Measurements from ENCODE around the gene LEO1.
A peak's percentile ranks its signal among the peaks of the same experiment; 100 is the strongest.
"Not testable (repeated sequence)": the region's sequence is repeated elsewhere in the genome, so short reads cannot be mapped to it uniquely, and the experiment has no call there.

The LEO1 gene

DNA sequence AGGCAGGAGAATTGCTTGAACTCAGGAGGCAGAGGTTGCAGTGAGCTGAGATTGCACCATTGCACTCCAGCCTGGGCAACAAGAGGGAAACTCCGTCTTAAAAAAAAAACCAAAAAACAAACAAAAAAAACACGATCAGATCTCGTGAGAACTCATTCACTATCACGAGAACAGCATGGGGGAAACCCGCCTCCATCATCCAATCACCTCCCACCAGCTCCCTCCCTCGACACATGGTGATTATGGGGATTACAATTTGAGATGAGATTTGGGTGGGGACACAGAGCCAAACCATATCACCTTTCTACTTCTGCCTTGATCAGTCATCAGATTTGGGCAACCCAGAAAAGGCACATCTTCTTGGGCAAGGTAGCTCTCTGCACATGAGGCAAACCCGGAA, 31.5 kb upstream of the LEO1 start:
- DNase-seq: not testable (repeated sequence)

DNA sequence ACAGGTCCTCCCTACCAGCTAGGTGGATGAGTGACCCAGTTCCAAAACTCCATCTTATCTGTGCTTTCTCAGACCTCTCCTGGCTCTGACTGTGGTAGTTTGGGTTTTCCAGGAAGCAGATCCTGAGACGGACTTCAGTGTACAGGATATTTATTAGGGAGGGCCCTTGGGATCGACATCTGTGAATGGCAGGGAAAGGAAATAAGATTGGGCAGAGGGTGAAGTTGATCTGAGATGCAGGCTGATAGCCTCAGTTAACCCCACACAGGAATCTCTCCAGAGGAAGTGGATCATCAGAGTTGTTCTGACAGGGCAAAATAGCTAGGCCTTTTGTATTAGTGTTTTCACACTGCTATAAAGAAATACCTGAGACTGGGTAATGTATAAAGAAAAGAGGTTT, 30.8 kb upstream of the LEO1 start:
- DNase-seq: no peak

DNA sequence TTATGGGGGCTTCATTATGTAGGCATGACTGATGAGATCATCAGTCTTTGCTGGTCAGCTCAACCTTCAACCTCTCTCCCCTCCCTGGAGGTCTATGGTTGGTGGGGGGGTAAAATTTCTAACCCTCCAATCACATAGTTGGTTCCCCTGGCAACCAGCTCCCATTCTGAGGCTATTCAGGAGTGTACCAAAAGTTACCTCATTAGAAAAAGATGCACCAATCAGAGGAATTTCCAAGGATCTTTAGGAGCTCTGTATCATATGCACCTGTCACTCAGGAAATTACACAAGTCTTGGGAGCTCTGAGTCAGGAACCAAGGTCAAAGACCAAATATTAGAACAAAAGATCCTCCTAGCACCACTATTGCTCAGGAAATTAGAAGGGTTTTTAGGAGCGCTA, 21.4 kb upstream of the LEO1 start:
- no peak for DNase-seq

DNA sequence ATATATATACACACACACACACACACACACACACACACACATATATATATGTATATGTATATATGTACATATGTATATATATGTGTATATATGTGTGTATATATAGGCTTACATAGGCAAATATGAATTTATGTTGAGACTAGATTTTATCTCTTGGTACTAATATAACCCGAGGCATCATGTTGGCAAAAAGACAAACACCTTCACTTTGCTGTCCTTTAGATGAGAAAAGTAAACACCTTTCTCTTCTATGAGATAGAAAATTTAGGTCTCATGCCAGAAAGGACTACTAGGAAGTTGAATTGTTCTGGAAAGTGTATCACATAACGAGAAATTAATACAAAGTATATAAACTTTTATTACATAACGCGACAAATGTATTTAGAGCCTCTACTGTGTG, 19.6 kb upstream of the LEO1 start:
- DNase-seq: no peak

DNA sequence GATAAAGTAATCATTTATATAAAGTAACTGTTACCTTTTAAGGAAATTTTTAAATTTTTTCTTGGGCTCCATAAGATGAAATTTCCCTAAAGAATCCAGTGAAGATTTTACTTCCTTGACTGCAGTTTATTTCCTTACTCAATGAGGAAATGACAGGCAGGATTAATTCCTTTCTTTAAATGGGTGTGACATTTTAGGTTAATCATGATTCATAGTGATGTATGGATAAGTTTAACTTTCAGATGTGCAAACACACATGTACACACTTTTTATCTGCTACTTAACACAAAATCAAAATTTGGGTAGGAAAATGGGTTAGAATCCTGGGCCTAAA, 11.2 kb upstream of the LEO1 start:
- DNase-seq: no peak

DNA sequence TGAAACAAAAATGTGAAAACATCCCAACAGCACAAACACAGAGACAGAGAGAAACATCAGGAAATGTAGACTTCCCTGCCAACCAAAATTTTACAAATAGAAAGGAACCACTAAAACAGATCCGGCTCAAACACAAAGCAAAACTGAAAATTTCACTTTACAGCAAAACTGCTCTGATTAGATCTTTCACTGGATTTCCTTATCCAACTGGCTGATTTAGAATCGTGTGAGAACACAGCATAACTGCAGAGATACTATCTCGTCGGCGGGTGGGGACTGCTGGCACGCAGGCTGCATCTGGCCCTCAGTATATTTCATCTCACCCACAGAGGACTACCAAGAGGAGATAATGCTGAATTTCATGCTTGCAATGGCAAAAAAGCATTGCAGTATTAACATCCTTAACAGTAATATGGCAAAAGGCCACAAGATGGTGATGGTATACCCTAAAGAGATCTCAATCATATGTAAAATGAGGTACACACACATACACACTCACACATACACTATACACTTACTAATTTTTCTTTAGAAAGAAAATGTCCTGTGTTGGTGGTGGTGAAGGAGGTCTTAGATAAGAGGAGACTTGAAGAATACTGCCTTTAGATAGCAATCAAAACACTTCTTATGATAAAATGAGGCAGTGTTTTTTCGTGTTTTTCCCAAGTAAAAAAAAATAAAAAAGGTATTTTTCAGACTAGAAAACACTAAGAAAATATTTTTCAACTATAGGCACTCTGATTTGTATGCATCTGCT, 10.6 kb upstream of the LEO1 start:
- peak; percentile 96 for DNase-seq

DNA sequence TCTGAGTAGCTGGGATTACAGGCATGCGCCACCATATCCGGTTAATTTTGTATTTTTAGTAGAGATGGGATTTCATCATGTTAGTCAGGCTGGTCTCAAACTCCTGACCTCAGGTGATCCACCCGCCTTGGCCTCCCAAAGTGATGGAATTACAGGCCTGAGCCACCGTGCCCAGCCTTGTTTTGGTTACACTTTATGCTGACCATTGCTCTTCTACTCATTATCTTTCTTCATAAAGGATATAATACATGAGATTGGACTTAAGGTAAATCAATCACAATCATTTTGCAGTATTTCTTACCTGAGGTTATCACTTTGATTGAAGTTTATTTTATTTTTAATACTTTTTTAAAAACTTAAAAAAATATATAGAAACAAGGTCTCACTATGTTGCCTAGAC, 2.2 kb upstream of the LEO1 start:
- DNase-seq: no peak

DNA sequence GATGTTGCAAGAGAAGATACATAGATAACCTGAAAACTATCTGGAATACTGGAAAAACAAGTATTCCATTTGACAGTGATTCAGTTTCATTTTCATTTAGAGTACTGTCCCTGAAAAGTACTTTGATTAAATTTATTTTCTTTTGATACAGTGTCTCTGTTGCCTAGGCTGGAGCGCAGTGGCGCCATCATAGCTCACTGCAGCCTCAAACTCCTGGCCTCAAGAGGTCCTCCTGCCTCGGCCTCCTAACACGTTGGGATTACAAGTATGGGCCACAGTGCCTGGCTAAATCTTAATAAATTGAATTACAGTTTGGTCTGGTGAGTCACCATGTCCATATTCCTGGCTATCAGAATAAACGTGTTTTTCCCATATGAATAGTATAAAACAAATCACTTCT, 1.6 kb upstream of the LEO1 start:
- DNase-seq: no peak

DNA sequence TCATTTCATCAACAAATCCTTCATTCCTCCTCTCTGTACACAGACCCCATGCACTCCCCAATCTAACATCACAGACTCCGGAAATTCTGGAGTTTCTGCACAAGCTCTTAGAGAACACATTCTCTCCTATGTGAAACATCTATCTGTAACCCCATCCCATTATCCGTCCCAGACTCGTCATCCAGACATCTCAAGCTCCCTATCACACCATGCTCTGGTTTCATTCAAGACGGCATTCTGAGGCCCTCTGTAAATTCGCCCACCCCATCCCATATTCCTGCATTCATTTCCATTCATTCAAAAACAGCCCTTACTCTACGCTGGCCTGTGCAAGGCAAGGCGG, 575 bp downstream of the LEO1 start:
- DNase-seq: no peak

DNA sequence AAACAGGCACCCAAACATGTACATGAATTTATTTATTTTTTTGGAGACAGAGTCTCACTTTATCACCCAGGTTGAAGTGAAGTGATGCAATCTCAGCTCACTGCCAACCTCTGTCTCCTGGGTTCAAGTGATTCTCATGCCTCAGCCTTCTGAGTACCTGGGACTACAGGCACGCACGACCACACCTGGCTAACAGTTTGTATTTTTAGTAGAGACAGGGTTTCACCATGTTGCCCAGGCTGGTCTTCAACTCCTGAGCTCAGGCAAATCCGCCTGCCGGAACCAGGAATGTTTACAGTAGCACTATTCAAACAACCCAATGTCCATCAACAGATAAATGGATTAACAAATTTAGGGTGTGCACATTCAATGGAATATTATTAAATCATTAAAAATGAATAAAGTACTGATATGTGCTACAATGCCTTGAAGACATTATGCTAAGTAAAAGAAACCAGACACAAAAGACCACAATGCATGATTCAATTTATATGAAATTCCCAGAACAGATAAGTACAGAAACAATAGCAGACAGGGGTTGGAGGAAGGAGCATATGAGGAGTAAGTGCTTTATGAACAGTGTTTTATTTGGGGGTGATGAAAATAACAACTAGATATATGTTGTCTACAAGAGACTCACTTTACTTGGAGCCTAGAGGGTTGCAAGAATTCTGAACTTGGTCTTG, 1.3 kb downstream of the LEO1 start:
- DNase-seq: peak; percentile 4

DNA sequence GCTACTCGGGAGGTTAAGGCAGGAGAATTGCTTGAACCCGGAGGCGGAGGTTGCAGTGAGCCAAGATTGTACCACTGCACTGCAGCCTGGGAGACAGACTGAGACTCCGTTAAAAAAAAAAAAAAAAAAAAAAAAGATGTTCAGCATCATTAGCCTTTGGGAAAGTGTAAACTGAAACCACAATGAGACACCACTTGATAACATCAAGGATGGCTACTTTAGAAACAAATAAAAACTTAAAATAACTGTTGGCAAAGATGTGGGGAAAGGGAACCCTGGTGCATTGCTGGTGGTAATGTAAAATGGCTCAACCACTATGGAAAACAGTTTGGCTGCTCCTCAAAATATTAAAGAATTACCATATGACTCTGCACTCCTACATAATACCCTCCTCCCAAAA, 1.9 kb downstream of the LEO1 start:
- peak; percentile 33 for DNase-seq

DNA sequence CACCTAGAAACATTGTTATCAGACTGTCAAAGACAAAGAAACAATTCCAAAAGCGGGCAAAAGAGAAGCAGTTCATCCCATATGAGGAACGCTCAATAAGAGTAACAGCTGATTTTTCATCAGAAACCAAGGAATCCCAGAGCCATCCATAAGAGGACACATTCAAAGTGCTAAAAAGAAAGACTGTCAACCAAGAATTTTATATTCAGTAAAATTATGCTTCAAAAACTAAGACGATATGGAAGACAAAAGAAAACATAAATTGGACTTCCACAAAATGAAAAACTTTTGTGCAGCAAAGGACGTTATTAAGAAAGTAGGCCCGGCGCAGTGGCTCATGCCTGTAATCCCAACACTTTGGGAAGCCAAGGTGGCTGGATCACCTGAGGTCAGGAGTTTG, 4.0 kb downstream of the LEO1 start:
- no peak for DNase-seq

DNA sequence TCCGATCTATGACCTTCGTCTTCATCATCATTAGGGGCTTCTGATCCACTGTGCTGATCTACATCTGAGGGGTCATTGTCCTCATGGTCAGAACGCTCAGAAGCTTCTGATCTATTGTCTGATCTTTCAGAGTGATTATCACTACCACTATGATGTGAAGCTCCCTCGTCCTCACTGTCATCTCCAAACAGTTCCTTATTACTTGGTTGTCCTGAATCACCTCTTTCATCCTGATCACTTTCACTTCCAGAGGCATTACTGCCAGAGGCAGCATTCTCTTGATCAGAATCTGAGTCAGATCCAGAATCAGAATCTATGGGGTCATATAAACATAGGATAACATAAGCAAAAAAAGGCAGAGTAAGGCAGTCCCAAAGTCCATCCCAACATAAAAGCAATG, 5.4 kb downstream of the LEO1 start:
- no peak for DNase-seq

DNA sequence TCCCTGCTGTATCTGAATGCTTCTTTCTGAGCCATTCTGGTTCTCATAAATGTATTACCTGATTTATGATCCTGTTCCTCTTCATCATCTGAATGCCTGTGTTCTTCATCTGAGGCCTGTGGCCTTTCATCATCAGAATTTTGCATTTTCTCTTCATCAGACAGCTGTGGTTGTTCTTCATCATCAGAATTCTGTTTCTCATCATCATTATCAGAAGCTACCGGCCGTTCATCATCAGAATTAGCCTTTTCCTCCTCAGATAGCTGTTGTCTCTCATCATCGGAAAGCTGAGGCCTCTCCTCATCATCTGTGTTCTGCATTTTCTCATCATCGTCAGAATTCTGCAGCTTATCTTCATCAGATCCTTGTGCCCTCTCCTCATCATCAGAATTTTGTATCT, 5.9 kb downstream of the LEO1 start:
- peak; percentile 5 for DNase-seq

DNA sequence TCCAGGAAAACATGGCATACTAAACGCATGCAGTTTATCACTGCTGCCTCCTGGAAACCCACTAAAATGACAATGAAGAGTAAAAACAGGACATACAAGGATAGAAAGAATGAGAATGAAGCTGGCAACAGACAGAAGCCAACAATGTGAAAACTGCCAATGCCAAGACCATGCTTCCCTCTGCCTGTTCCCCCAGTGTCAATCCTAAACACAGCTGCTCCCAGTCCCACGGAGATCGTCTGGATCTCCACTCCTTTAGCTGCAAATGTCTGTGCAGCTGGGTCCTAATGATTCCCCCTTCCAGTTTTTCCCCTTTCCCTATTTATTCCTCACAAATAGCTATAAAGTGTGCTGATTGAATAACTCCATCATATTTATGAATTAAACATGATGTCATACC, 16.1 kb downstream of the LEO1 start:
- no peak for DNase-seq

DNA sequence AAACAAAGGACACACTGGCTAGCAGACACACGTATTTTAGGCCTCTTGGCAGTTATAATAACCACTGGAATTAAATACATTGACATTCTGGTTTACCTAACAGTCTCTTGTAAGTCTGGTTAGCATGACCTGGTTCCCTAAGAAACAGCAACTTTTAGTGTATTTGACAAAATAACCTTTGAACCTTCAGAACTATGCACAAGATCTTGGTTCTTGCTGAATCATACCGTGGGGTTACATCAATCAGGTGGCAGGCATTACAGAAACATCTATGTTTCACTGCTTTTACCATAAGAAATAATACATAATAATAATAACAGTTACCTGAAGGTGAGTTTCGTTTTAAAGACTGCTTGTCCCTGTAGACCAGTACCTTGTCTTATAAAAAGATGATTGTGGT, 18.8 kb downstream of the LEO1 start:
- DNase-seq: no peak

DNA sequence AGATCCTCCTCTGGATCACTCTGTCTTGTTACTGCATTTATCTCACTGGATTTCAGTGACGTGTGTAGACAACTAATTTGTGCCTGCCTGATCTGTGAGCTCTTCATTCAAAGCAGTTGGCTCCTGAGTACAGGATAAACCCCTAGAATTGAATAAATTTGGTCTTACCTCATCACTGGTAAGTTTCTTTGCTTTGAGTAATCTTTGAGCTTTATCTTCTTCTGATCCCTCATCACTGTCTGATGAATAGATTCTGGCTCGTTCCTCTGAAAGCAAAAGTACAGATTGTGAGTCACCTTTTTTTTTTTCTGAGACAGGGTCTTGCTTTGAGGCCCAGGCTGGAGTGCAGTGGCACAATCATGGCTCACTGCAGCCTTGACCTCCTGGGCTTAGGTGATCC, 24.5 kb downstream of the LEO1 start:
- no peak for DNase-seq

DNA sequence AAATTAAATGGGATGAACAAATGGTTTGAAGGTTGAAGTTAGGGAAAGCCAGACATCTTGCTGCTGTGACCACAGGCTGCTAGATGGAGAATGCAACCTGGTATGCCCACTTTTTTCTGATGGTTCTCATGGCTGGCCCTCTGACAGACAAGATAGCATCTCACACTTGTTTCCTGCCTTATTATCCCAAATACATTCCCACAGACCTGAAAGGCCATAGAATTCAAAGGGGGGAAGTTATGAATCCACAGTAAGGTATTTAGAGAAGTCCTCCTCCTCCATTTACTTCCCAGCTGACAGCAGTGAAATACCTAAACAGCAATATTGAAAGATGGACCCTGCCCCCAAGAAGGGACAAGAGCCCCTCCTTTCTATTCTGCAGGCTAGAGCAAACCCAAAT, 32.4 kb downstream of the LEO1 start:
- DNase-seq: no peak

DNA sequence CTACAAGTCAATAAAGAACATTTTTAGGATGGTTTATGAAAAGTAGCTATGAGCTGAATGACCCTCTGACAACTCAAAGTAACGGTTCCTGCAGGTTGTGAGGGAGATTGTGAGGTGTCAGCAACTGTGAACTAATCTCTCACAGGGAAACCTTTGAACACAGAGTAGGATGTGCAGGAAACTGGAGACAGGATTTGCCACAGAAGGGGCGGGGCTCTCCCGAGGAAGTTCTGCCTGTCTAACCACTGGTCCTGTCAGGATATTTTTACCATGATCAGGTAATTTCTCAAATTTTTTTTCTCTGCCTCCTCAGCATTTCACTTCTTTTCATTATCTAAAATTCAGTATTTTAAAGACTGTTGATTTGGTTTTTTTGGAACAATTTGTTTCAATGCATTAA, 33.3 kb downstream of the LEO1 start:
- DNase-seq: no peak

DNA sequence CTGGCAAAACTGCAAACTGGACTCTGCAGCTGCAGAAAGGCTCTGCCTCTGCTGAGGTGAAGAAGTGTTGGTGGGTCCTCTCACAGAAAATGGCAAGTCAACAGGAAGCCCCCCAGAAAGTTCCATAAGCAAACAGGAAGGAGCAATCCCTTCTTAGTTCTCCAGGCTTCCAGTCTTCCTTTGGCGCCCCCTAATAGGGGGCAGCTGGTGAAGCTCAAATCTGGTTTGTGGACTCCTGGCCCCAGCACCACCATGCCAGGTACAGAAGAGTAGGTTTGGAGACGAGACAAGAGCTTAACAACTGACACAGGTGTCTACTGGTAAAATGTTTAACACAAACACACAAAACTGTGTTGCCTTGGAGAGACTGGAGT, 35.5 kb downstream of the LEO1 start:
- no peak for DNase-seq

DNA sequence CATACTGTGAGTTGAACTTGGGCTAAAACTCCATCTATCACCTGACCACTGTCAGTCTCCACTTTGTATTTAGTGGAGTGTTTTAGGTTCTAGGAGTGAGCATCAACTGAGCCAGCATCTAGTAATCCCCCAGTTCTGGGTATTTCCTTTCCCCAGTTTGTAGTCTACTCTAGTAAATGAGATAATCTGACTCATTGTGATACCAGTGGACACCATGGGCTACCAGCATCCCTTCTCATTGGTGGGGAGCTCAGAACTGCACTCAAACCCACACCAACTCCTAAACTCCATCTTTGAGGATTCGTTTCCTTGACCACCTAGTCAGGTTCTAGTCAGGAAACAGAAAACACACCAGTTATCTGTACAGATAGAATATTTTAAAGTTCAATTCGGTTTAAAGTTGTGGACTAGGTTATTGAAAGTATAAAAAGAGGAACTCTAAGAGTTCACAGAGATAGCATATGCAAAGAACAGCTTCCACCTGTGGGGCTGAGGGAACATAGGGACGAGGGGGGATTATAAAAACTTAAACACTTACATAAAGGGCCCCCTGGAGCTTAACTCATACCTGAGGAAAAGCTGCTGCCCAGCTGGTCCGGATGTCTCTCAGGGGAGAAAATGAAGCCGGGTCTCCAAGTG, 36.0 kb downstream of the LEO1 start:
- no peak for DNase-seq

DNA sequence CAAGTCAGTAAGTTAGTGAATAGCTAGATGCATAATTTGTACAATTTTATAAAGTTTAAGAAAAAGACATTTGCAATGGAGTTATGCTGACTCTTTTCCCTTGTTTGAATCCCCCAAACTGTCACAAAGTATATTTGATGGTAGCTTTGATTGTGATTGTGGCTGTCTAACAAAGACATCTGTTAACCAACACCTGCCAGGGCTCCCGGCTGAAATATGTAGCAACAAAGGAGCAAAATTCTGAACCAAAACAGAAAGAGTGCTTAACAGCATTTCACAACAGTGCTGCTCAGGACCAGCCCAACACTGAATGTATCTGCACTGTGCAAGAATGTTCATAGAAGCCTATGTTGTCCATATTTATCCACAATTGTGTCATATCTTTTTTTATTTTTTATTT, 39.4 kb downstream of the LEO1 start:
- DNase-seq: no peak

DNA sequence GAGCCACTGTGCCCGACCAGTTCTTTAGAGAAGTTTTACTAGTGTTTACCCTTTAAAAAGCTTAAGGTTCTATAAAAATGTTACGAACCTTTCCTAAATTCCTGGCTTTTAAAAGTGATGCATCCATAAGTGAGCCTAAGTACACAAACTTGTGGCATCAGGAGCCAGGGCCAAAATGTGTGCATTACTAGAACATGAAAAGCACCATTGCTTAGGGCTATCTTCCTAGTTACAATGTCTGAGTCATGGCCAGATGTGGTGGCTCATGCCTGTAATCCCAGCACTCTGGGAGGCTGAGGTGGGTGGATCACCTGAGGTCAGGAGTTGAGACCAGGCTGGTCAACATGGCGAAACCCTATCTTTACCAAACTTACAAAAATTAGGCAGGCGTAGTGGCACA, 39.9 kb downstream of the LEO1 start:
- no peak for DNase-seq

DNA sequence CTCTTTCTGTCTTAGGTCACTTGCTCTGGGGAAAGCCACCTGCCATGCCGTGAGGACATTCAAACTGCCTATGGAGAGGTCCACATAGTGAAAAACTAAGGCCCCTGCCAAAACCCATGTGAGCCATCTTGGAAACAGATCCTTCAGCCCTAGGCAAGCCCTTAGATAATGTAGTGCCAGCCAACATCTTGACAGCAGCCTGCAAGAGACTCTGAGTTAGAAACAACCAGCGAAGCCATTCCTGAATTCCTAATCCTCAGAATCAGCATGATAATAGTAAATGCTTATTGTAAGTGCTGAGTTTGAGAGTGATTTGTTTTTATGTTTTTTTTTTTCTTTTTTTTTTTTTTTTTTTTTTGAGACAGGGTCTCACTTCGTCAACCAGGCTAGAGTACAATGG, 40.6 kb downstream of the LEO1 start:
- DNase-seq: no peak

DNA sequence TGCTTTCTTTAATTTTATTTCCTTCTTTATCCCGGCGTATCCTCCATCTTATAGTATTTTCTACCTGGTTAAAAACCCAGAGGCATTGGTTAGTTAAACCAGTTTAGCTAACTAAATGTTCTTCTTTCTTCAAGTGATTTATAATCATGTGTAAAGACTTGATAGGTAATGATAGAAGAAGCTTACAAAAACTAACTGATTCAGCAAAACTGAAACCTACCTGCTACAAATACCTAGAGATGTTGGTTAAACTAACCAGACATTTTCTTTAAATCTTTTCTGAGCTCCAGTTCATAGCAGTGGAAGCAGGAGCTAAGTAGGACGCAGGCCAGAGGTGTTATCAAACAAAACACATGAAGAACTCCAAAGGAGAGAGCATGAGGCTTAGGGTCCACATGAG, 44.8 kb downstream of the LEO1 start:
- DNase-seq: no peak
